Endometrial microvascular endothelial cells (primary cell): ENCODE results near the gene OSBP2. TPM values are rescaled to one million over a fixed set of nuclear protein-coding genes. Genes with fewer than 3 reads are reported as not detected.

Source experiments
- in situ Hi-C: cut with HindIII; loops from 2 replicates; pipeline ENCODE4 v1.10.0; 2017; ENCODE audit warnings: low sequenced_read_pairs, low pct_unique_long_range_greater_than_20kb; ENCODE audit errors: inconsistent ontology term
- total RNA-seq: library from RNA; depleted of rRNA; stranded (reverse); fragments of >200 nt; gene quantifications from one replicate; pipeline ENCODE4 v1.2.3, GENCODE V29; 2015; ENCODE audit errors: inconsistent ontology term

Gene OSBP2
- total RNA-seq, 1 donor from 2014 or later: 4.9 TPM

GRCh38 chr22:30894371-30894740, 199.7 kb downstream of the OSBP2 start:
- in situ Hi-C loops: no loop called here

GRCh38 chr22:30902496-30903357, 208.1 kb downstream of the OSBP2 start:
- in situ Hi-C loops: no loop called here

- in situ Hi-C loops: no loop called here
Measured at GRCh38 chr22:30903876-30904460, 209.3 kb downstream of the OSBP2 start.

- in situ Hi-C loops: no loop called here
Measured at GRCh38 chr22:30905696-30906341, 211.1 kb downstream of the OSBP2 start.

- in situ Hi-C loops: no loop called here
Measured at GRCh38 chr22:30906411-30906810, 211.7 kb downstream of the OSBP2 start.

GRCh38 chr22:30906946-30907345, 212.3 kb downstream of the OSBP2 start:
- in situ Hi-C loops: no loop called here

- in situ Hi-C loops: no loop called here
Measured at GRCh38 chr22:30908051-30908461, 213.4 kb downstream of the OSBP2 start.

- in situ Hi-C loops: no loop called here
Measured at GRCh38 chr22:30909306-30909705, 214.6 kb downstream of the OSBP2 start.

GRCh38 chr22:30910358-30910757, 215.7 kb downstream of the OSBP2 start:
- in situ Hi-C loops: no loop called here

GRCh38 chr22:30918761-30919160, 224.1 kb downstream of the OSBP2 start:
- in situ Hi-C loops: no loop called here

GRCh38 chr22:30919973-30920372, 225.3 kb downstream of the OSBP2 start:
- in situ Hi-C loops: no loop called here

- in situ Hi-C loops: no loop called here
Measured at GRCh38 chr22:30920407-30920806, 225.7 kb downstream of the OSBP2 start.

GRCh38 chr22:30921108-30921507, 226.4 kb downstream of the OSBP2 start:
- in situ Hi-C loops: no loop called here

- in situ Hi-C loops: no loop called here
Measured at GRCh38 chr22:30922151-30922611, 227.5 kb downstream of the OSBP2 start.

GRCh38 chr22:30923168-30923900, 228.7 kb downstream of the OSBP2 start:
- in situ Hi-C loops: no loop called here

GRCh38 chr22:30925667-30926066, 231.0 kb downstream of the OSBP2 start:
- in situ Hi-C loops: no loop called here

GRCh38 chr22:30926706-30927105, 232.0 kb downstream of the OSBP2 start:
- in situ Hi-C loops: no loop called here

- in situ Hi-C loops: no loop called here
Measured at GRCh38 chr22:30927806-30928205, 233.1 kb downstream of the OSBP2 start.

- in situ Hi-C loops: no loop called here
Measured at GRCh38 chr22:30928401-30928800, 233.7 kb downstream of the OSBP2 start.
